Measurements from ENCODE around the gene PRDM16. TPM values are rescaled to one million over a fixed set of nuclear protein-coding genes. Genes with fewer than 3 reads are reported as not detected.

Gene PRDM16
- total RNA-seq, 1 donor from 2014 or later = 0.79 TPM

- no peak for FAIRE-seq
- DNase-seq (ENCODE audit: low read depth) = no peak
- TF ChIP-seq, protein P1, sequence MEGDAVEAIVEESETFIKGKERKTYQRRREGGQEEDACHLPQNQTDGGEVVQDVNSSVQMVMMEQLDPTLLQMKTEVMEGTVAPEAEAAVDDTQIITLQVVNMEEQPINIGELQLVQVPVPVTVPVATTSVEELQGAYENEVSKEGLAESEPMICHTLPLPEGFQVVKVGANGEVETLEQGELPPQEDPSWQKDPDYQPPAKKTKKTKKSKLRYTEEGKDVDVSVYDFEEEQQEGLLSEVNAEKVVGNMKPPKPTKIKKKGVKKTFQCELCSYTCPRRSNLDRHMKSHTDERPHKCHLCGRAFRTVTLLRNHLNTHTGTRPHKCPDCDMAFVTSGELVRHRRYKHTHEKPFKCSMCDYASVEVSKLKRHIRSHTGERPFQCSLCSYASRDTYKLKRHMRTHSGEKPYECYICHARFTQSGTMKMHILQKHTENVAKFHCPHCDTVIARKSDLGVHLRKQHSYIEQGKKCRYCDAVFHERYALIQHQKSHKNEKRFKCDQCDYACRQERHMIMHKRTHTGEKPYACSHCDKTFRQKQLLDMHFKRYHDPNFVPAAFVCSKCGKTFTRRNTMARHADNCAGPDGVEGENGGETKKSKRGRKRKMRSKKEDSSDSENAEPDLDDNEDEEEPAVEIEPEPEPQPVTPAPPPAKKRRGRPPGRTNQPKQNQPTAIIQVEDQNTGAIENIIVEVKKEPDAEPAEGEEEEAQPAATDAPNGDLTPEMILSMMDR (IDR thresholded peaks at IDR 0.05; ENCODE audit: insufficient read depth, low read length, severe bottlenecking) = no peak
- H3K36me3 ChIP-seq (ENCODE audit: control insufficient read depth, insufficient read depth, low read length) = no peaks in the 10 kb centered on the region
- H3K27me3 ChIP-seq (ENCODE audit: control insufficient read depth, insufficient read depth, low read length) = no peaks in the 10 kb centered on the region
- no peak overlapping the region for H3K4me3 ChIP-seq (ENCODE audit: low read depth, low read length)
These were observed 84.2 kb downstream of the PRDM16 start for GRCh38 chr1:3153197-3153596.

DNA sequence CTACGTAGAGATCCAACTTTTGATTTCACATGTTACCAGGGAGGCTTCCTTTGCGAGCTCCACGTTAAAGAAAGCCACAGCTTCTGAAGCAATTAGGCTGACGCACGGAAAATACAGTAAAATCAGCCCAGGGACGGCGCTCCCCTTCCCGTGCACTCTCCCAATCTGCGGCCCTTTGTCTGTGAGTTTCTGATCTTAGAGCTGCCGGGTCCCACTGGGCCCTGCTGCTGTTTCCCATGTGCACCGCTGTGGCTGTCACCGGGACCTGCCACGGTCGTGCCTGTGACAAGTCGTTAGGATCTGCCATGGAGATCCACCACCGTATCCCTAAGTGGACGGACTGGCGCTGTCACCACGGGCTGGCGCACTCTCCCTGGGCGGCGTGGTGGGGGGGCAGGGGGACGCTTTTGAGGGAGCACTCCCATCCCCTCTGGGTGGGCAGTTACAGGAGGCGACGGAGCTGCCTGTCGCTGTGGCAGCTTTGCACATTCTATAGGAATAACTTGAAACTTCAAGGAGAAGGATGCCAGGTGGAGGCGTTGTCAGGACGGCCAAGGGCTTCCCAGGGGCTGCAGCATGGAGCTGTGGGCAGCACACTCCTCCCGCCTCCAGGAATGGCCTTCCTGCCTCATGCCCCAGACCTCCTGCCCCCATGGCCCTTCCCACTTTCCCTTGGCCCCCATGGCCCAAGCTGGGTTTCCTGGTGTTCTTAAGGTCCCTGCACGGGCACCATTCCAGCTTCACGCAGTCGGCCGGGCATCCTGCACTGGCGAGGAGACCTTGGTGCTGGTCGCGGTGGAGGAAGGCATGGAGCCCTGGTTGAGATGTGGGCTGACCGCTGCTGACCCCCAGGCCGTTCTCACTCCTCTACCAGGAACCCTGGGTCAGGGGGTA lies 85.1 kb downstream of the PRDM16 start:
- no peak for FAIRE-seq
- Histone ChIP-seq H3K27me3 (ENCODE audit: control insufficient read depth, insufficient read depth, low read length) (no peaks in the 10 kb centered on the region), H3K4me3 (ENCODE audit: low read depth, low read length) (no peak overlapping the region), H3K36me3 (ENCODE audit: control insufficient read depth, insufficient read depth, low read length) (no peaks in the 10 kb centered on the region)
- TF ChIP-seq, protein P1 (IDR thresholded peaks at IDR 0.05; ENCODE audit: insufficient read depth, low read length, severe bottlenecking) = no peak
- DNase-seq (ENCODE audit: low read depth) = no peak

DNA sequence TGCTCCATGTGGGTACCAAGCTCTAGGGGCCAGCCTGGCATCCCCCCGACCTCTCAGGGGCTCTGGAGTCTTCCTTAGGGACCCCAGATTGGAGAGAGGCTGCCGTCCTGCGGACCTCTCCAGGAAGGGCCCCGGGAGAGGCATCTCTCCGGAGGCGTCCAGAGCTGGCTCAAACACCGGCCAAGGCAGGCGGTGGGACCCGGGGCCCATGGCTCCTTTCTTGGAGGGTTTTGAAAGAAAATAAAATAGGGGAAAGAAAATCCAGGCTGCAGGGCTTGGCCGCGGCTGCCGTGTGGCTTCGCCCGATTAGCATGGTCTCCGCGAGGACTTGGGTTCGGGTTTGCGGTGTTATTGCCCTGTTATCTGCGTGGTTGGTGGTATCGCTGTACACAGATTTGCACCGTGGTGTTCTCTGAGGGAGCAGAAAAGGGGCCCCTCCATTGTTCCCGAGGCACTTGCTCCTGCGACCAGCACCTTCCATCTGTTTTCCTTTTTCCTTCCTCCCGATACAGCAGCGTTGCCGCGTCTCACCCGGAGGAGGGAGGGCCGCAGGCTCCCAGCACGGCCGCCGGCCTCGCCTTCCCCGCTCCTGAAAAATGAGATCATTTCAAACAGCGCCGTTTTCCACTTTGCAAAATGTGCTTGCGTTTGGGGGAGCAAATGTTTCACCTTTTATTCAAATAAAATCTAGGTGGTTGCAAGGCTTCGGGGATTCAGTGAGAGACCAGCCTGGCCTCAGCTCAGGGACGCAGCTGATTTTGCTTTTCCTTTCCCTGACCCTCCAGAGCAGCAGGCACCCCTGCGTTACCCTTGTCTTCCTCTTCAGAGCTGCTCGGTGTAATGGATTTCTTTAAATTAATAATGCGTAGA lies 86.3 kb downstream of the PRDM16 start:
- DNase-seq (ENCODE audit: low read depth) = no peak
- no peak overlapping the region for H3K4me3 ChIP-seq (ENCODE audit: low read depth, low read length)
- FAIRE-seq = no peak
- H3K27me3 ChIP-seq (ENCODE audit: control insufficient read depth, insufficient read depth, low read length) = no peaks in the 10 kb centered on the region
- no peaks in the 10 kb centered on the region for H3K36me3 ChIP-seq (ENCODE audit: control insufficient read depth, insufficient read depth, low read length)
- TF ChIP-seq, protein P1 (IDR thresholded peaks at IDR 0.05; ENCODE audit: insufficient read depth, low read length, severe bottlenecking) = no peak

DNA sequence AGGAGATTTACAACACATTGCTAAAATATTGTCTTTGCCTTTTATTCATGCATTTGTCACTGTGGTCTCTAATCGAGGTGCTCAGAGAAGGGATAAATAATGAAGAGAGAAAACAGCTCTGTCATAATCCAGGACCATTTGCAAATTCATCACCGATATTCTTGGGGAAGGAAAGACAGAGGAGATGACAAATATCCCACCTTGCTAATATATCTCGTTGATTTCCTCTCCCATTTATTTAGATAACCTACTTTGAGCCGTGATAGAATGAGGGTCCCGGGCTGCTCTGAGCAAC lies 86.9 kb downstream of the PRDM16 start:
- DNase-seq (ENCODE audit: low read depth) (no peak), FAIRE-seq (no peak)
- no peaks in the 10 kb centered on the region for H3K36me3 ChIP-seq (ENCODE audit: control insufficient read depth, insufficient read depth, low read length)
- H3K4me3 ChIP-seq (ENCODE audit: low read depth, low read length) = no peak overlapping the region
- TF ChIP-seq, protein P1 (IDR thresholded peaks at IDR 0.05; ENCODE audit: insufficient read depth, low read length, severe bottlenecking) = no peak
- H3K27me3 ChIP-seq (ENCODE audit: control insufficient read depth, insufficient read depth, low read length) = no peaks in the 10 kb centered on the region

DNA sequence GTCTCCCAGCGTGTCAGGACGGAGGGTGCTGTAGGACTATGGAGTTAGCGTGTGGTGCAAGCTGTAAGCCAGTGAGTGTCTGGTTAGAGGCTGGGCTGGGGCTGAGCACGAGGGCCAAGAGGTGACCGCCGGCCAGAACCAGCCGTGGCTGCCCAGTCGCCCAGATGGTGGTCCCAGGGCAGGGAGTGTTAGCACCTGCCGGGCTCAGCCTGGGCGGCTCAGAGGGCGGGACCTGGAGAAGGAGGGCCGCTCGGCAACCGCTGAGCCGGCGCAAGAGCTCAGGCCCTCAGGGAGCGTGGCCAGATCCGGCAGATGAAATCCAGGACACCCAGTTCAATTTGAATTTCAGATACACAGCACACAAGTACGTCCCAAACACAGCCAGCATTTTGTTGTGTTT lies 87.9 kb downstream of the PRDM16 start:
- H3K36me3 ChIP-seq (ENCODE audit: control insufficient read depth, insufficient read depth, low read length) = no peaks in the 10 kb centered on the region
- FAIRE-seq (no peak), DNase-seq (ENCODE audit: low read depth) (no peak)
- H3K27me3 ChIP-seq (ENCODE audit: control insufficient read depth, insufficient read depth, low read length) = no peaks in the 10 kb centered on the region
- TF ChIP-seq, protein P1 (IDR thresholded peaks at IDR 0.05; ENCODE audit: insufficient read depth, low read length, severe bottlenecking) = no peak
- no peak overlapping the region for H3K4me3 ChIP-seq (ENCODE audit: low read depth, low read length)

Measured in bronchial epithelial cell (primary cell).